NT2/D1 (cell line): Measurements from ENCODE around the gene FOXP1.

ENCODE experiments used
- YY1 ChIP-seq: IDR thresholded peaks from 2 replicates; pipeline ENCODE4 v1.6.1; 2011; ENCODE audit not compliant: insufficient read length, insufficient read depth
- ZNF274 ChIP-seq: IDR thresholded peaks from 2 replicates; pipeline ENCODE4 v1.6.1; 2011; ENCODE audit warnings: mild to moderate bottlenecking, low read depth, low read length

- TF ChIP-seq ZNF274 (no peak), YY1 (no peak)
These were observed 67.7 kb downstream of the FOXP1 start for GRCh38 chr3:71515636-71516365.
